Heart right ventricle (tissue), 16 donors: Measurements from ENCODE around the gene ASB2. TPM values are rescaled to one million over a fixed set of nuclear protein-coding genes. Genes with fewer than 3 reads are reported as not detected.

Experiments used
- ATAC-seq, 8 donors: fragments of 200-7000 bp; cut with Tn5 transposase; one replicate each; pipeline ENCODE4 v1.9.1; 2020; ENCODE audit warnings: mild to moderate bottlenecking in 8 of 8, moderate library complexity in 8 of 8, moderate number of reproducible peaks in 1 of 8
- DNase-seq, 2 donors: peaks; one replicate each; pipeline ENCODE4 v3.0.0-alpha.2; 2020
- H3K27ac ChIP-seq, 10 donors: fragments of 200-600 bp; sonication (generic) in 2 of 10; one replicate each; pipeline versions ENCODE4 v1.5.0 to v1.8.0; 2020 to 2022; ENCODE audit warnings: mild to moderate bottlenecking in 3 of 10
- H3K27me3 ChIP-seq, 7 donors: fragments of 200-600 bp; one replicate each; pipeline ENCODE4 v1.8.0; 2021 to 2022; ENCODE audit warnings: mild to moderate bottlenecking in 2 of 7
- H3K36me3 ChIP-seq, 9 donors: fragments of 200-600 bp; sonication (generic) in 1 of 9; one replicate each; pipeline versions ENCODE4 v1.5.0 to v1.8.0; 2020 to 2022; ENCODE audit warnings: mild to moderate bottlenecking in 2 of 9
- H3K4me1 ChIP-seq, 9 donors: fragments of 200-600 bp; sonication (generic) in 1 of 9; one replicate each; pipeline versions ENCODE4 v1.5.0 to v1.8.0; 2020 to 2022; ENCODE audit warnings: mild to moderate bottlenecking in 4 of 9
- H3K4me3 ChIP-seq, 10 donors: fragments of 200-600 bp; sonication (generic) in 2 of 10; one replicate each; pipeline versions ENCODE4 v1.5.0 to v1.8.0; 2020 to 2022; ENCODE audit warnings: mild to moderate bottlenecking in 7 of 10, moderate library complexity in 2 of 10
- H3K9me3 ChIP-seq, 11 donors: fragments of 200-600 bp in 10 of 11; sonication (generic) in 2 of 11; one replicate each; pipeline versions ENCODE4 v1.5.0 to v1.8.0; 2013 to 2022; ENCODE audit warnings: mild to moderate bottlenecking in 2 of 11, control low read depth in 1 of 11, moderate library complexity in 1 of 11
- CTCF ChIP-seq, 9 donors: fragments of 200-600 bp; sonication (generic) in 2 of 9; IDR thresholded peaks; one replicate each; pipeline versions ENCODE4 v1.5.0 to v1.8.0; 2021 to 2022; ENCODE audit warnings: antibody characterized with exemption in 9 of 9, mild to moderate bottlenecking in 5 of 9, moderate library complexity in 1 of 9
- WGBS, 2 donors: extraction: QIAGEN DNeasy Blood & Tissue Kit; methylation state at CpG; one replicate each; pipeline ENCODE4 v1.1.7; 2013; ENCODE audit warnings: inconsistent platforms in 1 of 2; 5-methylcytosine and 5-hydroxymethylcytosine counted together
- intact Hi-C, 10 donors: fragments of 100-400 bp; cut with DNase I; formaldehyde crosslinking; loops; one replicate each; pipeline versions ENCODE4 v1.11.1 to v1.14.2; 2022
- polyA plus RNA-seq, 2 donors: library from polyadenylated mRNA; stranded (reverse); fragments of 200-250 nt; gene quantifications; one replicate each; pipeline ENCODE4 v1.2.3, GENCODE V29; 2013
- total RNA-seq, 10 donors: library from RNA; stranded (reverse); fragmentation: NEBNext Ultra II Directional in 3 of 10; extraction: Animal tissue kit (Norgen Biotek cat#: 25700) in 3 of 10; gene quantifications; one replicate each; pipeline versions ENCODE4 v1.2.1 to v1.2.4, GENCODE V29; 2021 to 2023
- donor health status: Arrhythmogenic right ventricular cardiomyopathy.
- donor health status: ischemic (EF 13 %, LVEDD 7.1; RV severe dilation, severe dysfunction).
- donor health status: healthy with polysubstance abuse.
- donor health status: DM: no; HTN: yes; CAD: no.
- donor health status: DM: no; HTN: no; CAD: no.
- donor health status: ischemic (EF 25% LVEDD 6.9; RV normal size, moderate dysfunction).
- donor health status: ischemic (EF 25% LVEDD 5.7; RV mildly dilated, moderate dysfunction).
- donor health status: healthy.
- donor health status: DM: yes; HTN: yes; CAD: no.
- donor health status: Ischemic cardiomyopathy.
- donor health status: ischemic (EF 35%, LVEDD 5.7; RV mildly dilated, moderate dysfunction).
- donor health status: nonischemic (EF 11% LVEDD 7.7; RV severe dilation, severe dysfunction).
- donor health status: DM: yes; HTN: yes; CAD: no.
- donor health status: PGD.
- donor health status: ischemic (EF 29% LVEDD 5.4; RV normal size, mild dysfunction).
- donor health status: nonischemic (EF 23%, LVEDD 6.1; RV moderate dilation, normal function).

The ASB2 gene
- total and polyA plus RNA-seq, 12 donors = 19.6 to 374 (median 168) TPM

GRCh38 chr14:93973607-93974006, 2.8 kb downstream of the ASB2 start:
- ATAC-seq = peak in 4 of 8 donors; percentile 19 to 34 (median 26)
- Histone ChIP-seq H3K4me1 (peaks cover 20 to 93% (median 50%) of the 10 kb centered on the region in 9 donors), H3K9me3 (no peaks in the 10 kb centered on the region), H3K4me3 (peak overlapping the region; percentile 25 to 57 (median 49)), H3K36me3 (no peaks in the 10 kb centered on the region), H3K27ac (peak overlapping the region; percentile 74 to 93 (median 88)), H3K27me3 (no peaks in the 10 kb centered on the region)
- no peak for DNase-seq
- intact Hi-C loops = loop anchor here in 1 of 10 donors (2.0 kb wide), 1 partner anchor 17 kb away; no protein-coding TSS in a partner anchor
- TF ChIP-seq CTCF (IDR thresholded peaks at IDR 0.05) = no peak
- 53 to 59% methylated on average over 5 to 6 of the region's 6 CpGs for WGBS, 2 donors

GRCh38 chr14:93972618-93973205, 3.7 kb downstream of the ASB2 start:
- Histone ChIP-seq H3K27me3 (no peaks in the 10 kb centered on the region), H3K36me3 (no peaks in the 10 kb centered on the region), H3K9me3 (no peaks in the 10 kb centered on the region), H3K4me1 (peaks cover 24 to 98% (median 57%) of the 10 kb centered on the region in 9 donors), H3K27ac (peak overlapping the region; percentile 40 to 93 (median 88)), H3K4me3 (peak overlapping the region in 8 of 10 donors; percentile 2 to 57 (median 48))
- peak in 2 of 8 donors; percentile 16 to 38 for ATAC-seq
- no peak for DNase-seq
- TF ChIP-seq CTCF (IDR thresholded peaks at IDR 0.05) = no peak
- 60 to 65% methylated on average over 6 of the region's 6 CpGs for WGBS, 2 donors
- intact Hi-C loops = no loop called here

- H3K36me3 ChIP-seq = peaks cover 0 to 4% (median 0%) of the 10 kb centered on the region in 9 donors
- no peaks in the 10 kb centered on the region for H3K27me3 ChIP-seq
- H3K27ac ChIP-seq = peak overlapping the region in 7 of 10 donors; percentile 13 to 91 (median 87)
- intact Hi-C loops = no loop called here
- no peak for TF ChIP-seq CTCF (IDR thresholded peaks at IDR 0.05)
- no peak for DNase-seq
- 60 to 68% methylated on average over 3 of the region's 3 CpGs for WGBS, 2 donors
- H3K4me3 ChIP-seq = peak overlapping the region in 2 of 10 donors; percentile 41 to 46
- peaks cover 20 to 97% (median 50%) of the 10 kb centered on the region in 9 donors for H3K4me1 ChIP-seq
- ATAC-seq = no peak
- H3K9me3 ChIP-seq = no peaks in the 10 kb centered on the region
These were observed 4.7 kb downstream of the ASB2 start for GRCh38 chr14:93971635-93972027.

GRCh38 chr14:93970965-93971634, 5.3 kb downstream of the ASB2 start:
- Histone ChIP-seq H3K36me3 (peaks cover 0 to 5% (median 0%) of the 10 kb centered on the region in 9 donors), H3K4me3 (peak overlapping the region in 8 of 10 donors; percentile 6 to 51 (median 40)), H3K9me3 (no peaks in the 10 kb centered on the region), H3K27me3 (no peaks in the 10 kb centered on the region), H3K4me1 (peaks cover 17 to 93% (median 50%) of the 10 kb centered on the region in 9 donors), H3K27ac (peak overlapping the region in 9 of 10 donors; percentile 13 to 91 (median 65))
- DNase-seq (no peak), ATAC-seq (no peak)
- TF ChIP-seq CTCF (IDR thresholded peaks at IDR 0.05) = no peak
- intact Hi-C loops = no loop called here
- WGBS, 2 donors = 30 to 33% methylated on average over 15 of the region's 15 CpGs
